Right lobe of liver (tissue), 4 donors: ENCODE data around the gene MADCAM1.

Experiments
- POLR2A ChIP-seq: fragments of 450-650 bp; IDR thresholded peaks from one replicate; pipeline ENCODE4 v1.6.1; 2017; ENCODE audit warnings: antibody characterized with exemption, mild to moderate bottlenecking
- TF ChIP-seq, protein P1 (sequence below), 4 donors: fragments of 200-600 bp in 3 of 4; fragments of 450-650 bp in 1 of 4; IDR thresholded peaks; one replicate each; pipeline versions ENCODE4 v1.5.1 to v1.8.0; 2016 to 2022; ENCODE audit warnings: antibody characterized with exemption in 4 of 4, mild to moderate bottlenecking in 2 of 4
- donor health status: DM: no; HTN: no; CAD: no.
- donor health status: DM: no; HTN: no; CAD: no.
- donor health status: DM: no; HTN: yes; CAD: no.

DNA sequence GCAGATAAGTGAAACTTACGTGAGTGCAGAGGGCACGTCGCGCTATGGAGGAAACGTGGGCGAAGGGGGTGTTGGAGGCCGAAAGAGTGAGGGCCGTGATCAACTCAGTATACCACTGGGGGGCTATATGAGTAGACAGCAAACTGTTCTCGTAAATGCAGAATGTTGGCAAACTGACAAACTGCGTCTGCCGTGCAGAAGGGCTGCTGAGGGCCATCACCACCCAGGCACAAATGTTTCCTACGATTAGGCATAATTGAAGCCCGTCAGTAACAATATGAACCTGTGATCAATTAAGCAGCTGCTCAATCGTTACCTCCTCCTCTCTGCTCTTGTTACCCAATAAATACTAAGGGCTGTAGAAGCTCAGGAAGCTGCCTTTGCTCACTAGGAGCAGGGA, 17.3 kb upstream of the MADCAM1 start:
- TF ChIP-seq, protein P1, sequence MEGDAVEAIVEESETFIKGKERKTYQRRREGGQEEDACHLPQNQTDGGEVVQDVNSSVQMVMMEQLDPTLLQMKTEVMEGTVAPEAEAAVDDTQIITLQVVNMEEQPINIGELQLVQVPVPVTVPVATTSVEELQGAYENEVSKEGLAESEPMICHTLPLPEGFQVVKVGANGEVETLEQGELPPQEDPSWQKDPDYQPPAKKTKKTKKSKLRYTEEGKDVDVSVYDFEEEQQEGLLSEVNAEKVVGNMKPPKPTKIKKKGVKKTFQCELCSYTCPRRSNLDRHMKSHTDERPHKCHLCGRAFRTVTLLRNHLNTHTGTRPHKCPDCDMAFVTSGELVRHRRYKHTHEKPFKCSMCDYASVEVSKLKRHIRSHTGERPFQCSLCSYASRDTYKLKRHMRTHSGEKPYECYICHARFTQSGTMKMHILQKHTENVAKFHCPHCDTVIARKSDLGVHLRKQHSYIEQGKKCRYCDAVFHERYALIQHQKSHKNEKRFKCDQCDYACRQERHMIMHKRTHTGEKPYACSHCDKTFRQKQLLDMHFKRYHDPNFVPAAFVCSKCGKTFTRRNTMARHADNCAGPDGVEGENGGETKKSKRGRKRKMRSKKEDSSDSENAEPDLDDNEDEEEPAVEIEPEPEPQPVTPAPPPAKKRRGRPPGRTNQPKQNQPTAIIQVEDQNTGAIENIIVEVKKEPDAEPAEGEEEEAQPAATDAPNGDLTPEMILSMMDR (IDR thresholded peaks at IDR 0.05) = no peak
- TF ChIP-seq POLR2A = no peak
